Osteoblast (primary cell): ENCODE measurements around the gene GALNT9. TPM values are rescaled to one million over a fixed set of nuclear protein-coding genes. Genes with fewer than 3 reads are reported as not detected.

Experiments used
- DNase-seq: peaks from one replicate; pipeline ENCODE4 v3.0.0; 2011; ENCODE audit warnings: low spot score, mixed read lengths; ENCODE audit not compliant: insufficient read length; ENCODE audit errors: missing footprints
- H2AFZ ChIP-seq: 2 replicates; pipeline ENCODE4 v1.6.0; 2011; ENCODE audit warnings: mild to moderate bottlenecking, low read length
- H3K27ac ChIP-seq: 2 replicates; pipeline ENCODE4 v1.5.1; 2011; ENCODE audit warnings: mild to moderate bottlenecking, low read depth, low read length, moderate library complexity
- H3K27me3 ChIP-seq: 2 replicates; pipeline ENCODE4 v1.6.0; 2012; ENCODE audit warnings: mild to moderate bottlenecking, control low read depth, inconsistent platforms, low read length, moderate library complexity; ENCODE audit not compliant: insufficient read depth
- H3K36me3 ChIP-seq: 2 replicates; pipeline ENCODE4 v1.5.1; 2011; ENCODE audit warnings: mild to moderate bottlenecking, low read length, control low read depth, moderate library complexity; ENCODE audit not compliant: insufficient read depth
- H3K4me1 ChIP-seq: 2 replicates; pipeline ENCODE4 v1.5.1; 2011; ENCODE audit warnings: mild to moderate bottlenecking, low read length, control low read depth, moderate library complexity; ENCODE audit not compliant: insufficient read depth
- H3K4me2 ChIP-seq: 2 replicates; pipeline ENCODE4 v1.6.0; 2011; ENCODE audit warnings: mild to moderate bottlenecking, low read length; ENCODE audit not compliant: insufficient read depth
- H3K4me3 ChIP-seq: fragments of 200-600 bp; sonication (generic); 3 replicates; pipeline ENCODE4 v1.5.1; 2012; ENCODE audit warnings: mild to moderate bottlenecking, low read length, inconsistent platforms; ENCODE audit not compliant: insufficient read depth
- H3K79me2 ChIP-seq: 2 replicates; pipeline ENCODE4 v1.6.0; 2012; ENCODE audit warnings: mild to moderate bottlenecking, low read length, control low read depth, inconsistent platforms; ENCODE audit not compliant: insufficient read depth
- H3K9me3 ChIP-seq: 2 replicates; pipeline ENCODE4 v1.5.1; 2011; ENCODE audit warnings: low read depth, low read length, control low read depth
- H4K20me1 ChIP-seq: 2 replicates; pipeline ENCODE4 v1.6.0; 2012; ENCODE audit warnings: mild to moderate bottlenecking, low read length, control low read depth; ENCODE audit not compliant: insufficient read depth
- CTCF ChIP-seq: IDR thresholded peaks from 2 replicates; pipeline ENCODE4 v1.5.1; 2011; ENCODE audit warnings: mild to moderate bottlenecking, low read depth, low read length, moderate library complexity; ENCODE audit errors: extremely low read depth
- total RNA-seq: library from RNA; depleted of rRNA; stranded (reverse); fragments of >200 nt; gene quantifications from 2 replicates; pipeline ENCODE4 v1.2.3, GENCODE V29; 2012

GALNT9 gene
- total RNA-seq, 1 donor = 0.36 TPM

- Histone ChIP-seq H3K4me3 (no peak overlapping the region), H3K27me3 (peaks cover 11% of the 10 kb centered on the region), H3K79me2 (no peaks in the 10 kb centered on the region), H4K20me1 (no peaks in the 10 kb centered on the region), H3K9me3 (no peaks in the 10 kb centered on the region), H2AFZ (no peak overlapping the region), H3K4me1 (no peaks in the 10 kb centered on the region), H3K36me3 (no peaks in the 10 kb centered on the region), H3K4me2 (no peak overlapping the region), H3K27ac (no peak overlapping the region)
- no peak for DNase-seq
- no peak for TF ChIP-seq CTCF
These were observed 7.3 kb upstream of the GALNT9 start for GRCh38 chr12:132336451-132337413.

- no peak for DNase-seq
- Histone ChIP-seq H3K36me3 (no peaks in the 10 kb centered on the region), H3K9me3 (no peaks in the 10 kb centered on the region), H2AFZ (no peak overlapping the region), H3K27me3 (peaks cover 26% of the 10 kb centered on the region), H3K4me3 (no peak overlapping the region), H3K27ac (no peak overlapping the region), H3K79me2 (no peaks in the 10 kb centered on the region), H4K20me1 (no peaks in the 10 kb centered on the region), H3K4me1 (no peaks in the 10 kb centered on the region), H3K4me2 (no peak overlapping the region)
- no peak for TF ChIP-seq CTCF
These were observed 5.9 kb upstream of the GALNT9 start for GRCh38 chr12:132335179-132335756.

GRCh38 chr12:132333766-132334165, 4.4 kb upstream of the GALNT9 start:
- no peak overlapping the region for H3K27ac ChIP-seq
- DNase-seq = no peak
- no peak for TF ChIP-seq CTCF
- H3K4me3 ChIP-seq = no peak overlapping the region
- no peaks in the 10 kb centered on the region for H3K9me3 ChIP-seq
- peaks cover 34% of the 10 kb centered on the region for H3K27me3 ChIP-seq
- H3K36me3 ChIP-seq = no peaks in the 10 kb centered on the region
- no peaks in the 10 kb centered on the region for H3K4me1 ChIP-seq
- no peaks in the 10 kb centered on the region for H3K79me2 ChIP-seq
- no peak overlapping the region for H2AFZ ChIP-seq
- no peaks in the 10 kb centered on the region for H4K20me1 ChIP-seq
- no peak overlapping the region for H3K4me2 ChIP-seq

- no peak for DNase-seq
- Histone ChIP-seq H2AFZ (no peak overlapping the region), H4K20me1 (no peaks in the 10 kb centered on the region), H3K9me3 (no peaks in the 10 kb centered on the region), H3K4me1 (no peaks in the 10 kb centered on the region), H3K27ac (no peak overlapping the region), H3K27me3 (peaks cover 38% of the 10 kb centered on the region), H3K36me3 (no peaks in the 10 kb centered on the region), H3K79me2 (no peaks in the 10 kb centered on the region), H3K4me3 (no peak overlapping the region), H3K4me2 (no peak overlapping the region)
- no peak for TF ChIP-seq CTCF
These were observed 3.9 kb upstream of the GALNT9 start for GRCh38 chr12:132333273-132333672.
